SK-MEL-5 (cell line): ENCODE results near the gene GDPD3. TPM values are rescaled to one million over a fixed set of nuclear protein-coding genes. Genes with fewer than 3 reads are reported as not detected.
A peak's percentile ranks its signal among the peaks of the same experiment; 100 is the strongest.

Source experiments
- DNase-seq: peaks from one replicate; pipeline ENCODE4 v3.0.0-alpha.2; 2016; ENCODE audit warnings: low read depth, low spot score
- in situ Hi-C: cut with HindIII; loops from 2 replicates; pipeline ENCODE4 v1.10.0; 2016; ENCODE audit warnings: low sequenced_read_pairs, high pct_unique_total_duplicates, low pct_unique_long_range_greater_than_20kb
- total RNA-seq: library from RNA; depleted of rRNA; stranded (reverse); fragments of >200 nt; shearing (Covaris generic); gene quantifications from 2 replicates; pipeline ENCODE4 v1.2.3, GENCODE V29; 2014

The GDPD3 gene
- total RNA-seq, 1 experiment from 2014 or later = 0.34 TPM

DNA sequence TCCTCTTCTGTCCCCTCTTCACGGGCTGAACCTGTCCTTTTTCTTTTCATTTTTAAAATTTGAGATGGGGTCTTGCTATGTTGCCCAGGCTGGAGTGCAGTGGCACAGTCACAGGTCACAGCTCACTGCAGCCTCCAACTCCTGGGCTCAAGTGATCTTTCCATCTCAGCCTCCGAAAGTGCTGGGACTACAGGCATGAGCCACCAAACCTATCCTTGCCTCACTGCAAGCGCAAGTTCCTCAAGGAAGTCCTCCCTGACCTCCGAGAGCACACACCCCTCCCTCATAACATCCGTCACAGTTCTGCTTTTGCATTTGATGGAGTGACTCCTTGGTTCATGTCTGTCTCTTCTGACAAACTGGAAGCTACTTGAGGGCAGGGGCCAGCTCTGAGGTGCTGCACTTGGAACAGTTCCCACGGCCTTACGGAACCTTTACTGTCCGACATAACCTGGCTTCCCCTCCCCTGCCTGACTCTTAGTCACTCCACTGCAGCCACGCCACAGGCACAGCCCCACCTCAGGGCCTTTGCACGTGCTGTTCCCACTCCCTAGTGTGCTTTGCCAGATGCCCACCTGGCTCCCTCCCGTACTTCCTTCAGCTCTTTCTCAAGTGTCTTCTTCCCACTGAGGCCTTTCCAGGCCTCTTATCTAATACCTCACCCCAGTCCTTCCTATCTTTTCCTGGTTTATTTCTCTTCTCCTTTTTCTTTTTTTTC is 26.0 kb downstream of the GDPD3 start:
- DNase-seq = no peak
- in situ Hi-C loops = no loop called here

DNA sequence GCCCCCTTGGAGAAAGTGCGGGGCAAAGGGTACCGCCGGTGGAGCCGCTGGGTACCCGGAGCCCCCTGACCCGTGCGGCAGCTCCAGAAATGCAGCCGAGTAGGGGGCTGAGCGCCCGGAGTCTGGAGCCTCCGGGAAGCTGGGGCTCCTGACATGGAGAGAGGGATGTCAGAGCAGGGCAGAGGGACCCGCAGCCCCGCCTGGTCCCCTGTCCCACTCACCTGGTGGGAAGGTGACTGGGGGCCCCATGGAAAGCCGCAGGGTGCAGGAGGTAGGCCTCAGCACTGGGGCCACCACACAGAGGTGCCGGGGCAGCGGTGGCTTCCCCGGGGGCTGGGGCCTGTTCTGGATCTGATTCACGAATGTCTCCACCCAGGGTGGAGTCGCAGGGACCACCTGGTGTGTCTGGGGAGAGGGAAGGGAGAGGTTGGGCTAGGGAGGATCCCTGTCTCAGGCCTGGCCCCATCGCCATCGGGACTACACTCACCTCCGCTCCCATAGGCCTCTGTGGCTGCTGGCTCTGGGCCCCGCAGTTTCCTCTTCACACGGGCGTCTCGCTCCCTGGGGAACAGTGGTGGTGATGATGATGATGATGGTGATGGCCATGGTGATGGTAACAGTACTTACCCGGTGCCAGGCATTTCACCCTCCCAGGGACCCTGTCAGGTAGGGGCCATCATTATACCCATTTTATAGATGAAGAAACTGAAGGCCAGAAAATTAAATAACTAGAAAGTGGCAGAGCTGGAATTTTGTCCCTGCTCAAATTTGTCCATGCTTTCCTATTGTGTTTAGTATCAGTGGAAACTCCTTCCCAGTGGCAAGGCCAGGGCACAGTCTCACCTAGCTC is 26.8 kb downstream of the GDPD3 start:
- in situ Hi-C loops = no loop called here
- DNase-seq = no peak

DNA sequence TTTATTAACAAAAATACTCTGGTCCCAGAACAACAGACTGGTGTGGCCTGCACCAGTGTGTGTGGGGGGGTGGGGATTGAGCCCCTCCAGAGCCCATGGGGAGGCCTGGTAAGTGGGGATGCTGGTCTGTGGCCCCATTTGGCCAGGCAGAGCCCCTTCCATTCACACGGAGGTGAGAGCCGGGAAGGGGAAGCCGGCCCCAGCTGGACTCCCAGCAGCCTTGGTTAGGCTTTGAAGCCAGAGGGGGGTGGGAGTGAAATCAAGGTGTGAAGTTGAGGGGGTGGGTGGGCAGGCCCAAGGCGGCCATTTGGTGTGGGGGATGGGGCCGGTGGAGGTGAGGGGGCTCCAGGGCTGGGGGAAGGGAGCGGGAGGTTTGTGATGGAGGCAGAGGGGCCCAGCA is 27.5 kb downstream of the GDPD3 start:
- DNase-seq = no peak
- in situ Hi-C loops = no loop called here

DNA sequence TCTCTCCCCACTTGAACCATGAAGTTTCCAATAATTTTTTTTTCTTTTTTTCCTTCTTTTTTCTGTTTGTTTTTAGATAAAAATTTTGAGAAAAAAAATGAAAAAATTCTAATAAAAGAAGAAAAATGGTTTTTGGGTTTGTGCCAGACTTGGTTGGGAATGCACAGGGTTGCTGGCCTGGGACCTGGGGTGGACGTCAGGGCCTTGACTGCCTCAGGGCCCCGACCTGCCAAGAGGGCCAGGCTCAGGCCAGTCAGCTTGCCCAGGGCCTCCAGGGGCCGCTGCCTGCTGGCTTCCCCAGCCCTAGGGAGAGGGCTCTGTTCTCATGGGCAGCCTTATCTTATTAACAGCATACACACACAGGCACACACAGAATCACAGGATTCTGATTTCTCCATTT is 28.1 kb downstream of the GDPD3 start:
- DNase-seq = no peak
- in situ Hi-C loops = no loop called here

DNA sequence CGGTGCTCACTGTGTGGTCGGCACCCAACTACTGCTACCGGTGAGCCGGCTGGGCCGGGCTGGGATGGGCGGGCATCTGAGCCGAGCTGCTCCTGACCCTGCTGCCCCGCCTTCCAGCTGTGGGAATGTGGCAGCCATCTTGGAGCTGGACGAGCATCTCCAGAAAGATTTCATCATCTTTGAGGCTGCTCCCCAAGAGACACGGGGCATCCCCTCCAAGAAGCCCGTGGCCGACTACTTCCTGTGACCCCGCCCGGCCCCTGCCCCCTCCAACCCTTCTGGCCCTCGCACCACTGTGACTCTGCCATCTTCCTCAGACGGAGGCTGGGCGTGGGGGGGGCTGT is 28.5 kb downstream of the GDPD3 start:
- DNase-seq = no peak
- in situ Hi-C loops = no loop called here

DNA sequence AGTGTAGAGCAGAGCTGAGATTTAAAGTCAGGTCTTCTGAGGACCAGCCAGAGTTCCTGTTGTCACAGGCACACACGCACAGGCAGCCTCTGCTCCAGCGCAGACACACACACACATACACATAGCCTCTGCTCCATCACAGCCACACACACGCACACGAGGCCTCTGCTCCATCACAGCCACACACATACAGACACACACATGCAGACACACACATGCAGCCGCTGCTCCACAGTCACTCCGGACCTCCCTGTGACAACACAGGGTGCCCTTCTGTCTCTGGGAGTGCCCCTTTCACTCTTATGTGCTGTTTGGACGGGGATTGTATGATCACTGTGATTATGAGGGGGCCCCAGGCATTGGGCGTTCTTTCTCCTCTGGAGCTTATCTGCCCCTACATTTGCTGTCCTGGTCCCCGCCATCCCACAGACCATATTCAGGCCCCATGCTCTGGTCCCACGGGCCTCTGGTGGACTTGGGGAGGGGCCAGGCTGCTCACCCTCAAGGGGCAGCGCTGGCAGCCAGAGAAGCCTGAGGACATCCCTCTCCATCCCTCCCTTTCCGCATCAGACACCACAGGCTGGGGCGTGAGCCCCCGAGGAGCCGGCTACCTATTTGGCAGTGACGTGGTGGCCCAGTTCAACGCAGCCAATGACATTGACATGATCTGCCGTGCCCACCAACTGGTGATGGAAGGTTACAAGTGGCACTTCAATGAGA is 29.1 kb downstream of the GDPD3 start:
- DNase-seq = no peak
- in situ Hi-C loops = no loop called here

DNA sequence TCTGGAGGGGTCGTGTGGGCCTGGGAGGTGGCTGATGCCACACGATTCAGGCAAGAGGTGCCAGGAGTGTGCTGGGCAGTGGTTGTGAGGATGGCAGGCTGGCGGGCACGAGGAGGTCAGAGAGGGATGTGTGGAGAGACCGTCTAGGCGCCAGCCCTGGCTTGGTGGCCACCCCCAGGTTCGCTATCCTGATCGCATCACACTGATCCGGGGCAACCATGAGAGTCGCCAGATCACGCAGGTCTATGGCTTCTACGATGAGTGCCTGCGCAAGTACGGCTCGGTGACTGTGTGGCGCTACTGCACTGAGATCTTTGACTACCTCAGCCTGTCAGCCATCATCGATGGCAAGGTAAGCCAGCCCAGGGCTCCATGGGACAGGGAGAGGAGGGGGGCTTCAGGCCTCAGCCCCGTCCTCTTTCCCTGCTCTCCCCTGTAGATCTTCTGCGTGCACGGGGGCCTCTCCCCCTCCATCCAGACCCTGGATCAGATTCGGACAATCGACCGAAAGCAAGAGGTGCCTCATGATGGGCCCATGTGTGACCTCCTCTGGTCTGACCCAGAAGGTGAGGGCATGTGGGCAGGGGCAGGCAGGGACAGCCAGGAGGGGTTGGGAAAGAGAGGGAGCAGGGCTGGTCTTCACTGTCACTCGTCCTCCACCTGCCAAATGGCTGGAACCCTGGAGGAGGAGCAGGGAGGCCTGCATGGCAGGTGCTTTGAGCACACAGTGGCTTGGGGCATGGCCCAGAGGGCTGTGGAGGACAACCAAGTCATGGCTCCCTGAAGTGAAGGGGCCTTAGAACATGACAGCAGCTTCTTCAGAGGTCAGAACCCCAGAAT is 29.9 kb downstream of the GDPD3 start:
- in situ Hi-C loops = no loop called here
- DNase-seq = no peak

DNA sequence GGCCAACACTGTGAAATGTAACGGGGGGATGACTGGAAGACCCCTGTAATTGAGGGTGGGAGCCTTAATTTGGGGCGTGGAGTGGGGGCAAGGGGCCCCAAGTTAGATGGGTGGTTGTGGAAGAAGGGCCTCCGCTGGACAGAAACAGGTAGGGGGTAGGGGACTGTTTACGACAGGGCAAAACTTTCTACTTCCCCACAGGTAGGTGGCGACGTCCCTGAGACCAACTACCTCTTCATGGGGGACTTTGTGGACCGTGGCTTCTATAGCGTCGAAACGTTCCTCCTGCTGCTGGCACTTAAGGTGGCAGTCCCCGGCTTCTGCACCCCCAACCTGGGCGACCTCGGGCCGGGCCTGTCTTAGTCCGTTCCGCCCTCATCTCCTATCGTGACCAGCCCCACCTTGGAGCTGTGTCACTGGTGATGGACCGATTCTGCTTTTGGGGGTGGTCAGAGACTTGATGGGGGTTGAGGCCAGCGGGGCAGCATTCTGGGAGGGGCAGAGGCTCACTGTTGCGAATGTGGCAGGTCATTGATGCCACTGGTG is 30.7 kb downstream of the GDPD3 start:
- in situ Hi-C loops = no loop called here
- DNase-seq = no peak

DNA sequence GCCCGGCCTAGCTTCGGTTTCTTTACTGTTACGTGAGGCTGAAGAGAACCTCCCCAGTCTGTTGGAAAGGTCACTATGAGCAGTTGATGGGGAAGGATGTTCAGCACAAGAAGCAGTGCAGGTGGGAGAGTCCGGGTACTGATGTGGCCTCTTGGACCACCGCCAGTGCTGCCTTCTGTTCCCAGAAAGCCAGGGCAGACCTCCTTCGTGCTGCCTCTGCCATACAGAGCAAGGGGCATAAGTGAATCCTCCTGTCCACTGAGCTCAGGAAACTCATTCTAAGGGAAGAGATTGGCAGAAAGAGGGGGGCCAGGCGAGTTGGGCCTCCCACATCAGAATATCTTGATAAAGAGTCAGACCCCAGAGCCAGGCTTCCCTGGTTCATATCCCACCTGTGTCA is 33.9 kb downstream of the GDPD3 start:
- no peak for DNase-seq
- in situ Hi-C loops = no loop called here

DNA sequence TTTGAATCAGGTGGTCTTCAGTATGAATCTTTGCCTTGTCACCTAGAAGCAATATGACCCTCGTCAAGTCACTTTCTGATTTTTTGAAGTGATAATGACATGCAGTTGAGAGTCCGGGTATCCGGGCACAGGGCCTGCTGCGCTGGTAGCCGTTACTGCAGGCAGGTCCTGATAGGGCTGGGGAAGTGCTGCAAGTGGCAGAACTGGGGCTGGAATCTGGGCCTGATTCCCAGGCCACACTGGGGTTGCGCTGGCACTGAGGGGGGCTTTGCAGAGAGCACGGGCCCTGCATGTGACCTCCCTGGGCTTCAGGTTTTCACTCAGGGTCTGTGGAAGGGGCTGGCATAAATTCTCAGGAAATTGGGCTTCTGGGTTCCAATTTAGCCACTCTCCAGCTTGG is 34.6 kb downstream of the GDPD3 start:
- DNase-seq = no peak
- in situ Hi-C loops = no loop called here

DNA sequence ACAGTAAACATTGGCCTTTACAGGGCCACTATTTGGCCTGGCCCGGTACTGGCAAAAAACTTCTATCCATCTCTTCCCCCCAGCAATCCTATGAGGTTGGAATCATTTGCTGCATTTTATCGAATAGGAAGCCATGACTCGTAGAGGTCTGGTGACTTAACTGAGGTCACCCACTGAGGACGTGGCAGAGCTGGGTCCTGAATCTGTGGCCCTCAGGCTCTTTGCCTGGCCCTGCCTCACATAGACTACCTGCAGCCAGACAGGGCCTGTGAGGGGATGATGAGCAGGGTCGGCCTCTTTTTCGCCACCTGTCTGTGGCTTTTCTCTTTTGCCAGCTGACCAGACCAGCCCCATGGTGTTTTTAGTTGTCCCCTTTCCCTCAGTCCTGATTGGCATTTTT is 35.7 kb downstream of the GDPD3 start:
- in situ Hi-C loops = no loop called here
- DNase-seq = no peak

DNA sequence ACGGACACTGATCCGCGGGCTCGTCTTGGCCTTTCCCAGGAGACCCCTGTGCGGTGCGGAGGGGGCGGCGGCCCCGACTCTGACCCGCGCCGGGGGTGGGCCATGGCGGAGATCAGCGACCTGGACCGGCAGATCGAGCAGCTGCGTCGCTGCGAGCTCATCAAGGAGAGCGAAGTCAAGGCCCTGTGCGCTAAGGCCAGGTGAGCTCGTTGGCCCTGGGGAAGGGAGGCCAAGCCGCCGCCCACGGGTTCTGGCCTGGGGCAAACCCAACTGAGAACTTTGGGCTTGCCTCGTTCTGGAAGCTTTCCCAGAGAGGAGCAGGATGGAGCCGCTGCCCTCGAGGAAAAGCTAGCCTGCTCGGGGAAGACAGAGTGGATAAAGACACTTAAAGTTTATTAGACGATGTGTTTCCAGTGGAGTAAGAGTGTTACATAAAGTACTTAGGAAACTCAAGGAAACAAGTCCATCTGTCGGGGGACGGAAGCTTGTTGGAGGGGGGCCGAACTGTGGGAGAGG is 37.0 kb downstream of the GDPD3 start:
- DNase-seq = no peak
- in situ Hi-C loops = no loop called here

DNA sequence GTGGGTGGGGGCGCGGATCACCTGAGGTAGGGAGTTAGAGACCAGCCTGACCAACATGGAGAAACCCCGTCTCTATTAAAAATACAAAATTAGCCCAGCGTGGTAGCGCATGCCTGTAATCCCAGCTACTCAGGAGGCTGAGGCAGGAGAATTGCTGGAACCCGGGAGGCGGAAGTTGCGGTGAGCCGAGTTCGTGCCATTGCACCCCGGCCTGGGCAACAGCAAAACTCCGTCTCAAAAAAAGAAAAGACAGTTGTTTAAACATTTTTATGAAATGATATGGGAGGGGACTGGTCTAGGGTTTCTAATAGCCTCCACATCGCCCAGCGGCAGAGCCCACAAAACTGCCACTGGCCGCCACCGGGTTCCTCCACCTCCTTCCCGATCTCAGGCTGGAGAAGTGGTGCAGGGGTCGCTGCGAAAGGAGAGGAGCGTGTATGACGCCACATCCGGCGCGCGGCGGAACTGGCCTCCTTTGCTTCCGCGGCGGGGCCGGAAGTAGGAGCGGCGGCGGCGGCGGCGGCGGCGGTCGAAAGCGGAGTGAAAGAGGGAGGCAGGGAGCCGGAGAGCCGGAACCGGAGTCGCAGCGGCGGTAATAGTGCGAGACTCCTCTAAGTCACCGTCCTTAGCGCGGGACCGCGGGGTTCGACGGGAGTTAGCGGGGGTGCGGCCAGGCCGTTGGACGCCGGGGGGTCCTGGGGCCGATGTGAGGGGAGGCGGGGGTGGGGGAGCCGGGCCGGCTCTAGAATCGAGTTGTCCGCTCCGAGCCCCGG is 37.6 kb downstream of the GDPD3 start, which contains the start of gene PPP4C:
PPP4C (plus strand) TSS at position 492 of the 773 bp plus-strand sequence. CDS start 384 bp downstream, outside the sequence.
- in situ Hi-C loops = no loop called here
- DNase-seq = peak; percentile 87

DNA sequence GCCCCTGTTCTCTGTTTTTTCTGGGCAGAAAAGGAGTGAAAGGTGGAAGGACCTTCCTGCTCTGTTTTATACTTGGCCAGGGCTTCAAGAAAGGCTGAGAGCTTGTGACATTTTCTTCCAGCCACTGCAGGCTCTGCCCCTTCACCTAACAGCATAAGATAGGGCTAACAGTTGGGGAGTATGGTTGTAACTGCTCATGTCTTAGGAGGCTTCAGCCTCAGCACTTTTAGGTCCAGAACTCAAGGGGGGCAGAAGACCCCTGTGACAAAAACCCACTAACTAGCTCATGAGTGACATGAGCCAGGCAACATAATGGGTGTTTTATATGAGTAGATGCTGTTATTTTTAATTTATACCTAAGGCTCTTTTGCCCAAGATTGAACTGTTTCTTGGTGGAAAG is 42.8 kb downstream of the GDPD3 start:
- DNase-seq = no peak
- in situ Hi-C loops = no loop called here

DNA sequence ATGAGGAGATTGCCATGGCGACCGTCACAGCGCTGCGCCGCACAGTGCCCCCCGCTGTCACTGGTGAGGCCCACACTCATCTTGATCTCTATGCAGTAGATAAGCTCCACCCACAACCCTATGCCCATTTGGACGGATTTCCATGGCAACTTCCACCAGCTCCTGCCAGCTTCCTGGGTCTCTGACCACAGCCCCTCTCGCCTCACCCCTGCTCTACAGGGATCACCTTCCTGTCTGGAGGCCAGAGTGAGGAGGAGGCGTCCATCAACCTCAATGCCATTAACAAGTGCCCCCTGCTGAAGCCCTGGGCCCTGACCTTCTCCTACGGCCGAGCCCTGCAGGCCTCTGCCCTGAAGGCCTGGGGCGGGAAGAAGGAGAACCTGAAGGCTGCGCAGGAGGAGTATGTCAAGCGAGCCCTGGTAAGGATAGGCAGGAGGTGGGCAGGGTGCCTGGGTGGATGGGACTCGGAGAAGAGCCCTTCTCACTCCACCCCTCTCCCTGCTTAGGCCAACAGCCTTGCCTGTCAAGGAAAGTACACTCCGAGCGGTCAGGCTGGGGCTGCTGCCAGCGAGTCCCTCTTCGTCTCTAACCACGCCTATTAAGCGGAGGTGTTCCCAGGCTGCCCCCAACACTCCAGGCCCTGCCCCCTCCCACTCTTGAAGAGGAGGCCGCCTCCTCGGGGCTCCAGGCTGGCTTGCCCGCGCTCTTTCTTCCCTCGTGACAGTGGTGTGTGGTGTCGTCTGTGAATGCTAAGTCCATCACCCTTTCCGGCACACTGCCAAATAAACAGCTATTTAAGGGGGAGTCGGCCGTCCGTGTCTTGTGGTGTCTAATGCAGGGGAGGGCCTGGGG is 43.5 kb downstream of the GDPD3 start:
- peak; percentile 76 for DNase-seq
- in situ Hi-C loops = no loop called here
